K562 (cell line): ENCODE measurements around the gene ZNF335. TPM values are rescaled to one million over a fixed set of nuclear protein-coding genes. Genes with fewer than 3 reads are reported as not detected.

ENCODE experiments used
- ATF1 ChIP-seq, 2 experiments: fragments of 450-650 bp in 1 of 2; IDR thresholded peaks; 2 replicates each; pipeline ENCODE4 v1.6.1; 2016; ENCODE audit warnings: missing compliant biosample characterization in 1 of 2, missing genetic modification characterization in 1 of 2
- BCOR ChIP-seq: fragments of 450-650 bp; IDR thresholded peaks from 2 replicates; pipeline ENCODE4 v1.6.1; 2016
- C11orf30 ChIP-seq: fragments of 450-650 bp; IDR thresholded peaks from 2 replicates; pipeline ENCODE4 v1.6.1; 2016; ENCODE audit warnings: low read depth, mild to moderate bottlenecking
- CBX1 ChIP-seq: sonication (generic); IDR thresholded peaks from 2 replicates; pipeline ENCODE4 v1.6.1; 2016; ENCODE audit warnings: antibody characterized with exemption, low read depth, mild to moderate bottlenecking
- CREB3 ChIP-seq: fragments of 450-650 bp; conservative IDR thresholded peaks from 2 replicates; pipeline ENCODE4 v1.6.1; 2016; ENCODE audit warnings: missing genetic modification characterization, low read depth, mild to moderate bottlenecking, missing compliant biosample characterization, moderate library complexity
- CXXC5 ChIP-seq: fragments of 250-450 bp; sonication (Bioruptor Pico); IDR thresholded peaks from 2 replicates; pipeline ENCODE4 v1.8.0; 2022; ENCODE audit warnings: inconsistent platforms, mild to moderate bottlenecking, moderate library complexity
- DPF2 ChIP-seq: fragments of 450-650 bp; IDR thresholded peaks from 2 replicates; pipeline ENCODE4 v1.6.1; 2016
- ESRRA ChIP-seq: fragments of 450-650 bp; IDR thresholded peaks from 2 replicates; pipeline ENCODE4 v1.6.1; 2014; ENCODE audit warnings: low read depth, mild to moderate bottlenecking, moderate library complexity, borderline replicate concordance
- GATAD2A ChIP-seq: fragments of 450-650 bp; IDR thresholded peaks from 2 replicates; pipeline ENCODE4 v1.6.1; 2017
- JUND ChIP-seq, 2 experiments: IDR thresholded peaks; 2 replicates in 1 of 2; 3 replicates in 1 of 2; pipeline ENCODE4 v1.6.1; 2011; ENCODE audit warnings: borderline replicate concordance in 2 of 2, low read depth in 2 of 2, low read length in 2 of 2, improper control_type of control experiment in 1 of 2, missing biosample characterization in 1 of 2, missing genetic modification characterization in 1 of 2, missing genetic modification reagents in 1 of 2
- KDM1A ChIP-seq, 2 experiments: fragments of 450-650 bp; IDR thresholded peaks; 2 replicates each; pipeline ENCODE4 v1.6.1; 2016; ENCODE audit warnings: mild to moderate bottlenecking in 2 of 2
- L3MBTL2 ChIP-seq: fragments of 450-650 bp; IDR thresholded peaks from 2 replicates; pipeline ENCODE4 v1.6.1; 2016; ENCODE audit warnings: mild to moderate bottlenecking, moderate library complexity
- MTA1 ChIP-seq: fragments of 450-650 bp; IDR thresholded peaks from 2 replicates; pipeline ENCODE4 v1.6.1; 2017; ENCODE audit warnings: borderline replicate concordance
- MYC ChIP-seq, 2 experiments: fragments of 250-450 bp in 1 of 2; sonication (Bioruptor Pico) in 1 of 2; IDR thresholded peaks; 2 replicates each; pipeline versions ENCODE4 v1.5.1 to v1.6.1; 2012 to 2021; ENCODE audit warnings: low read depth in 2 of 2, borderline replicate concordance in 1 of 2, improper control_type of control experiment in 1 of 2, low read length in 1 of 2, mild to moderate bottlenecking in 1 of 2, moderate library complexity in 1 of 2
- NRF1 ChIP-seq, 2 experiments: fragments of 450-650 bp; IDR thresholded peaks in 1 of 2; conservative IDR thresholded peaks in 1 of 2; 2 replicates each; pipeline ENCODE4 v1.6.1; 2014; ENCODE audit warnings: mild to moderate bottlenecking in 2 of 2
- RAD21 ChIP-seq, 2 experiments: fragments of 250-450 bp in 1 of 2; fragments of 450-650 bp in 1 of 2; sonication (Bioruptor Pico) in 1 of 2; formaldehyde crosslinking in 1 of 2; IDR thresholded peaks in 1 of 2; conservative IDR thresholded peaks in 1 of 2; 2 replicates each; pipeline versions ENCODE4 v1.4.0 to v1.8.0; 2020 to 2022; ENCODE audit warnings: mild to moderate bottlenecking in 2 of 2, moderate library complexity in 1 of 2
- RCOR1 ChIP-seq, 2 experiments: IDR thresholded peaks; 2 replicates each; pipeline ENCODE4 v1.6.1; 2012; ENCODE audit warnings: low read depth in 2 of 2, low read length in 2 of 2, borderline replicate concordance in 1 of 2, improper control_type of control experiment in 1 of 2
- SMARCA5 ChIP-seq: fragments of 450-650 bp; IDR thresholded peaks from 2 replicates; pipeline ENCODE4 v1.6.1; 2016
- SP1 ChIP-seq: sonication (generic); formaldehyde crosslinking; IDR thresholded peaks from 2 replicates; pipeline ENCODE4 v1.8.1; 2022; ENCODE audit warnings: mild to moderate bottlenecking, missing genetic modification reagents
- TBL1XR1 ChIP-seq, 2 experiments: IDR thresholded peaks; 2 replicates each; pipeline ENCODE4 v1.6.1; 2012; ENCODE audit warnings: improper control_type of control experiment in 2 of 2, low read length in 2 of 2, mild to moderate bottlenecking in 1 of 2
- TCF3 ChIP-seq: sonication (generic); formaldehyde crosslinking; IDR thresholded peaks from 2 replicates; pipeline ENCODE4 v1.4.0; 2020; ENCODE audit warnings: mild to moderate bottlenecking, missing genetic modification reagents
- ZNF184 ChIP-seq: sonication (generic); formaldehyde crosslinking; IDR thresholded peaks from 2 replicates; pipeline ENCODE4 v1.5.0; 2020; ENCODE audit warnings: missing genetic modification reagents
- ZNF431 ChIP-seq: sonication (generic); formaldehyde crosslinking; IDR thresholded peaks from 2 replicates; pipeline ENCODE4 v1.8.0; 2022; ENCODE audit warnings: mild to moderate bottlenecking, missing genetic modification reagents
- ZNF436 ChIP-seq: fragments of 250-450, 450-650 bp; sonication (Bioruptor Pico); formaldehyde crosslinking; IDR thresholded peaks from 2 replicates; pipeline ENCODE4 v1.7.0; 2020; ENCODE audit warnings: mild to moderate bottlenecking
- ZNF644 ChIP-seq: fragments of 200-800 bp; sonication (Bioruptor generic); IDR thresholded peaks from 2 replicates; pipeline ENCODE4 v1.6.1; 2016; ENCODE audit warnings: low read depth, missing genetic modification characterization, missing compliant biosample characterization
- polyA plus RNA-seq, 8 experiments: library from polyadenylated mRNA; depleted of rRNA in 4 of 8; stranded (reverse) in 5 of 8; unstranded in 3 of 8; fragments of >200 nt; fragmentation: Nextera tagmentation in 2 of 8; fragmentation: Illumina TruSeq in 1 of 8; extraction: Ambion mirVana in 2 of 8; extraction: Trizol in 1 of 8; gene quantifications; 2 replicates each; pipeline versions ENCODE4 v1.2.1 to v1.2.3, GENCODE V29; 2011 to 2014; ENCODE audit warnings: inconsistent platforms in 1 of 8, missing spikeins in 1 of 8
- total RNA-seq, 7 experiments: library from RNA; depleted of rRNA in 6 of 7; stranded (reverse); fragments of >200 nt in 6 of 7; fragmentation: Illumina TruSeq in 2 of 7; extraction: Trizol in 2 of 7; gene quantifications; 2 replicates each; pipeline versions ENCODE4 v1.2.1 to v1.2.3, GENCODE V29; 2011 to 2021; ENCODE audit warnings: low replicate concordance in 1 of 7

The ZNF335 gene
- total and polyA plus RNA-seq, 9 of the 15 experiments (the other 6 are each of a cell fraction or from before 2014, with no cell fraction given): 0.39 to 16.0 (median 7.6) TPM

- TF ChIP-seq JUND (IDR thresholded peaks at IDR 0.05; ENCODE audit: borderline replicate concordance, low read depth, low read length): peak; percentile 34; the same call in 1 of the 2 replicates
- peak; percentile 56; the same call in 2 of the 3 replicates for TF ChIP-seq JUND (tag; IDR thresholded peaks at IDR 0.05; ENCODE audit: borderline replicate concordance, low read depth, low read length)
- peak; percentile 53; the same call in 1 of the 2 replicates for TF ChIP-seq L3MBTL2
- TF ChIP-seq ZNF436 (CRISPR knock-in tag): peak; percentile 77
- TF ChIP-seq CREB3 (tag): peak; percentile 40; the same call in 1 of the 2 replicates
- no peak for TF ChIP-seq TCF3 (CRISPR knock-in tag)
- peak; percentile 42; the same call in 1 of the 2 replicates for TF ChIP-seq ESRRA
- peak in 1 of 2 experiments; percentile 20; a peak in 1 of 4 replicates for TF ChIP-seq NRF1 (conservative IDR thresholded peaks at IDR 0.05 in 1 of 2, IDR thresholded peaks at IDR 0.05 in 1 of 2)
- TF ChIP-seq ZNF644 (tag): no peak
- peak in 1 of 2 experiments; percentile 63; a peak in 2 of 4 replicates for TF ChIP-seq TBL1XR1 (IDR thresholded peaks at IDR 0.05; ENCODE audit: low read length in 2 of 2)
- TF ChIP-seq RAD21 (CRISPR knock-in tag; conservative IDR thresholded peaks at IDR 0.05 in 1 of 2, IDR thresholded peaks at IDR 0.05 in 1 of 2): 0 out of 4 replicates have a peak, but pooled peaks of 1 of the 2 experiments have one; percentile 1
- peak; percentile 83 for TF ChIP-seq DPF2
- TF ChIP-seq MYC (IDR thresholded peaks at IDR 0.05; ENCODE audit: low read depth, low read length): peak; percentile 79
- no peak for TF ChIP-seq MYC (CRISPR knock-in tag; IDR thresholded peaks at IDR 0.05; ENCODE audit: borderline replicate concordance, low read depth)
- peak; percentile 54 for TF ChIP-seq CXXC5
- TF ChIP-seq ZNF431 (CRISPR knock-in tag): no peak
- TF ChIP-seq GATAD2A: peak; percentile 52; the same call in 1 of the 2 replicates
- TF ChIP-seq CBX1: peak; percentile 54; the same call in 1 of the 2 replicates
- no peak for TF ChIP-seq ZNF184
- TF ChIP-seq C11orf30: peak; percentile 48; the same call in 1 of the 2 replicates
- peak; percentile 96 for TF ChIP-seq BCOR
- TF ChIP-seq SMARCA5: peak; percentile 87; the same call in 1 of the 2 replicates
- no peak for TF ChIP-seq MTA1
- peak; percentile 25 to 76; a peak in 3 of 4 replicates for TF ChIP-seq RCOR1 (IDR thresholded peaks at IDR 0.05; ENCODE audit: borderline replicate concordance in 1 of 2, low read depth in 2 of 2, low read length in 2 of 2)
- TF ChIP-seq SP1 (CRISPR knock-in tag): no peak
- peak; percentile 80 to 92 for TF ChIP-seq KDM1A (IDR thresholded peaks at IDR 0.05)
- no peak for TF ChIP-seq ATF1 (CRISPR knock-in tag; IDR thresholded peaks at IDR 0.05)
- TF ChIP-seq ATF1 (tag; IDR thresholded peaks at IDR 0.05): peak; percentile 13; the same call in 1 of the 2 replicates
Observed at GRCh38 chr20:45983279-45983743, 11.3 kb upstream of the ZNF335 start (continued).
